Measurements from ENCODE around the gene AKR1C8. TPM values are rescaled to one million over a fixed set of nuclear protein-coding genes. Genes with fewer than 3 reads are reported as not detected.

The AKR1C8 gene
- total and polyA plus RNA-seq, 2 donors (not counting 1 experiment from before 2014, with no cell fraction given), result not detected

GRCh38 chr10:5198386-5198785 is 13.4 kb upstream of the AKR1C8 start:
- CTCF ChIA-PET, result no interaction called here
- POLR2A ChIA-PET, result no interaction called here
- no peak for ATAC-seq (ENCODE audit: low read depth)
- H3K27me3 Mint-ChIP-seq, result no peaks in the 10 kb centered on the region
- Histone ChIP-seq H3K9me3 (ENCODE audit: control extremely low read depth in 1 of 3, control insufficient read depth in 2 of 3, insufficient read depth in 1 of 3, low read length in 2 of 3) (peaks cover 0 to 3% (median 2%) of the 10 kb centered on the region in 3 donors), H3K27me3 (replicated peaks in 1 of 4; ENCODE audit: control extremely low read depth in 1 of 4, control insufficient read depth in 3 of 4, insufficient read depth in 4 of 4, low read length in 3 of 4) (no peaks in the 10 kb centered on the region), H3K36me3 (replicated peaks in 1 of 2; ENCODE audit: control extremely low read depth in 1 of 2, control insufficient read depth in 1 of 2, extremely low read depth in 1 of 2, insufficient read depth in 2 of 2, low read length in 1 of 2) (no peaks in the 10 kb centered on the region), H3K4me3 (ENCODE audit: control extremely low read depth in 1 of 5, extremely low read depth in 1 of 5, insufficient read depth in 1 of 5, low read depth in 2 of 5, low read length in 4 of 5) (no peak overlapping the region), H3K4me1 (ENCODE audit: control insufficient read depth in 2 of 2, insufficient read depth in 2 of 2, low read length in 2 of 2) (no peaks in the 10 kb centered on the region), H2AFZ (ENCODE audit: insufficient read depth, low read depth, low read length, poor library complexity, severe bottlenecking) (no peak overlapping the region), H3K9ac (ENCODE audit: low read length) (no peak overlapping the region), H3K27ac (ENCODE audit: low read length in 2 of 2) (no peak overlapping the region), H3K79me2 (ENCODE audit: control insufficient read depth, insufficient read depth, low read length) (no peaks in the 10 kb centered on the region), H4K20me1 (ENCODE audit: control insufficient read depth, insufficient read depth, low read length, poor library complexity, severe bottlenecking) (no peaks in the 10 kb centered on the region), H3K4me2 (replicated peaks; ENCODE audit: low read depth, low read length, poor library complexity, severe bottlenecking) (no peak overlapping the region)
- TF ChIP-seq CTCF (IDR thresholded peaks at IDR 0.05), result no peak
- no peak for TF ChIP-seq EZH2 (IDR thresholded peaks at IDR 0.05; ENCODE audit: borderline replicate concordance, insufficient read depth, low read depth, low read length, poor library complexity, severe bottlenecking)
- no peak for DNase-seq
- intact Hi-C loops (cut with micrococcal nuclease), result no loop called here
- H3K27ac Mint-ChIP-seq, result no peak overlapping the region
- H3K4me3 Mint-ChIP-seq, result no peak overlapping the region
- H3K4me1 Mint-ChIP-seq, result no peaks in the 10 kb centered on the region
- peaks cover 3% of the 10 kb centered on the region for H3K9me3 Mint-ChIP-seq (ENCODE audit: insufficient read depth)
- no CpG with 5 or more reads among the region's 3 CpGs for WGBS (ENCODE audit: insufficient coverage)

GRCh38 chr10:5196702-5197113 is 11.8 kb upstream of the AKR1C8 start, which contains the start of gene AKR1C4:
AKR1C4 (plus strand) TSS chr10:5196837; CDS start chr10:5196868, 31 bp downstream.
- no peak for DNase-seq
- Histone ChIP-seq H3K9ac (ENCODE audit: low read length) (no peak within 1 kb of the TSS), H3K27ac (ENCODE audit: low read length in 2 of 2) (no peak within 1 kb of the TSS), H3K4me2 (replicated peaks; ENCODE audit: low read depth, low read length, poor library complexity, severe bottlenecking) (no peak within 1 kb of the TSS), H3K27me3 (replicated peaks in 1 of 4; ENCODE audit: control extremely low read depth in 1 of 4, control insufficient read depth in 3 of 4, insufficient read depth in 4 of 4, low read length in 3 of 4) (no peaks in the 10 kb centered on the region), H2AFZ (ENCODE audit: insufficient read depth, low read depth, low read length, poor library complexity, severe bottlenecking) (no peak within 1 kb of the TSS), H3K9me3 (ENCODE audit: control extremely low read depth in 1 of 3, control insufficient read depth in 2 of 3, insufficient read depth in 1 of 3, low read length in 2 of 3) (no peaks in the 10 kb centered on the region), H3K79me2 (ENCODE audit: control insufficient read depth, insufficient read depth, low read length) (no peaks in the 10 kb centered on the region), H3K4me1 (ENCODE audit: control insufficient read depth in 2 of 2, insufficient read depth in 2 of 2, low read length in 2 of 2) (no peaks in the 10 kb centered on the region), H3K4me3 (ENCODE audit: control extremely low read depth in 1 of 5, extremely low read depth in 1 of 5, insufficient read depth in 1 of 5, low read depth in 2 of 5, low read length in 4 of 5) (no peak within 1 kb of the TSS), H4K20me1 (ENCODE audit: control insufficient read depth, insufficient read depth, low read length, poor library complexity, severe bottlenecking) (no peaks in the 10 kb centered on the region), H3K36me3 (replicated peaks in 1 of 2; ENCODE audit: control extremely low read depth in 1 of 2, control insufficient read depth in 1 of 2, extremely low read depth in 1 of 2, insufficient read depth in 2 of 2, low read length in 1 of 2) (no peaks in the 10 kb centered on the region)
- H3K27ac Mint-ChIP-seq, result no peak within 1 kb of the TSS
- POLR2A ChIA-PET, result no interaction called here
- no peaks in the 10 kb centered on the region for H3K27me3 Mint-ChIP-seq
- CTCF ChIA-PET, result no interaction called here
- H3K4me3 Mint-ChIP-seq, result no peak within 1 kb of the TSS
- TF ChIP-seq CTCF (IDR thresholded peaks at IDR 0.05), result no peak
- no peak for TF ChIP-seq EZH2 (IDR thresholded peaks at IDR 0.05; ENCODE audit: borderline replicate concordance, insufficient read depth, low read depth, low read length, poor library complexity, severe bottlenecking)
- no peaks in the 10 kb centered on the region for H3K4me1 Mint-ChIP-seq
- H3K9me3 Mint-ChIP-seq (ENCODE audit: insufficient read depth), result no peaks in the 10 kb centered on the region
- WGBS (ENCODE audit: insufficient coverage), result 93% methylated on average over 2 of the region's 4 CpGs
- intact Hi-C loops (cut with micrococcal nuclease), result no loop called here
- ATAC-seq (ENCODE audit: low read depth), result no peak

All from B cell (primary cell).